Endothelial cell of umbilical vein (primary cell): ENCODE results near the gene PAK5. TPM values are rescaled to one million over a fixed set of nuclear protein-coding genes. Genes with fewer than 3 reads are reported as not detected.

Source experiments
- BruUV-seq: library from RNA; stranded (reverse); fragments of 400-500 nt; replicated peaks from 2 replicates; lab custom pipeline; 2021; lab: Mats Ljungman, UMichigan
- CTCF ChIA-PET: fragments of 300-600, 350-600 bp; sonication (Branson Sonifier 250); formaldehyde crosslinking; loops from one replicate; lab custom pipeline; 2021; ENCODE audit warnings: antibody characterized with exemption, inconsistent platforms; lab: Charles Lee
- POLR2A ChIA-PET: fragments of 300-600, 350-600 bp; sonication (Branson Sonifier 250); formaldehyde crosslinking; loops from one replicate; lab custom pipeline; 2021; ENCODE audit warnings: antibody characterized with exemption, inconsistent platforms; lab: Charles Lee
- DNase-seq: peaks from one replicate; pipeline ENCODE4 v3.0.0-alpha.2; 2011; ENCODE audit warnings: low read depth, low spot score
- FAIRE-seq: peaks from 2 replicates; lab custom pipeline; 2011; peaks lifted over from hg19 to GRCh38; lab: Jason Lieb, UNC
- H2AFZ ChIP-seq: 2 replicates; pipeline ENCODE4 v1.6.0; 2012; ENCODE audit warnings: low read depth, low read length, control low read depth, inconsistent platforms
- H3K27ac ChIP-seq: 2 replicates; pipeline ENCODE4 v1.5.1; 2011; ENCODE audit warnings: low read depth, mild to moderate bottlenecking, control low read depth, low read length, moderate library complexity; ENCODE audit not compliant: insufficient read depth
- H3K27me3 ChIP-seq, 2 experiments: 2 replicates each; pipeline versions ENCODE4 v1.6.0 to v1.6.1; 2011; ENCODE audit warnings: low read length in 2 of 2, mixed read lengths in 1 of 2; ENCODE audit not compliant: control insufficient read depth in 2 of 2, insufficient read depth in 2 of 2
- H3K36me3 ChIP-seq, 2 experiments: 2 replicates in 1 of 2; 3 replicates in 1 of 2; pipeline ENCODE4 v1.5.1; 2011; ENCODE audit warnings: low read length in 2 of 2, mild to moderate bottlenecking in 1 of 2, moderate library complexity in 1 of 2; ENCODE audit not compliant: control insufficient read depth in 2 of 2, insufficient read depth in 2 of 2; ENCODE audit errors: extremely low read depth in 1 of 2
- H3K4me1 ChIP-seq: 3 replicates; pipeline ENCODE4 v1.5.1; 2011; ENCODE audit warnings: mild to moderate bottlenecking, low read length; ENCODE audit not compliant: control insufficient read depth, insufficient read depth; ENCODE audit errors: extremely low read depth
- H3K4me2 ChIP-seq: 2 replicates; pipeline ENCODE4 v1.6.1; 2011; ENCODE audit warnings: low read length, control low read depth, mixed read lengths; ENCODE audit not compliant: insufficient read depth
- H3K4me3 ChIP-seq, 3 experiments: fragments of 200-600 bp in 1 of 3; sonication (generic), shearing (Covaris generic) in 1 of 3; replicated peaks in 1 of 3; 2 replicates each; pipeline ENCODE4 v1.5.1; 2011 to 2016; ENCODE audit warnings: control low read depth in 3 of 3, low read length in 3 of 3, mild to moderate bottlenecking in 2 of 3, inconsistent platforms in 1 of 3, low read depth in 1 of 3, moderate library complexity in 1 of 3; ENCODE audit not compliant: insufficient read depth in 1 of 3
- H3K79me2 ChIP-seq: 2 replicates; pipeline ENCODE4 v1.6.0; 2012; ENCODE audit warnings: low read length, inconsistent platforms; ENCODE audit not compliant: control insufficient read depth, insufficient read depth
- H3K9ac ChIP-seq: replicated peaks from 2 replicates; pipeline ENCODE3; 2011; ENCODE audit warnings: low read length, control low read depth; ENCODE audit not compliant: insufficient read depth; ENCODE audit errors: extremely low read depth
- H3K9me1 ChIP-seq: replicated peaks from 3 replicates; pipeline ENCODE4 v1.6.0; 2011; ENCODE audit warnings: mild to moderate bottlenecking, low read length; ENCODE audit not compliant: control insufficient read depth, insufficient read depth; ENCODE audit errors: extremely low read depth
- H3K9me3 ChIP-seq: replicated peaks from 2 replicates; pipeline ENCODE4 v1.5.1; 2012; ENCODE audit warnings: low read length, inconsistent platforms; ENCODE audit not compliant: control insufficient read depth, insufficient read depth
- H4K20me1 ChIP-seq: replicated peaks from 2 replicates; pipeline ENCODE3; 2011; ENCODE audit warnings: mild to moderate bottlenecking, low read length; ENCODE audit not compliant: control insufficient read depth, insufficient read depth; ENCODE audit errors: extremely low read depth
- CTCF ChIP-seq, 2 donors: IDR thresholded peaks; 1 replicate in 1 of 2; 2 replicates in 1 of 2; pipeline ENCODE4 v1.5.1; 2011; ENCODE audit warnings: low read length in 2 of 2, mild to moderate bottlenecking in 2 of 2, moderate library complexity in 2 of 2, control low read depth in 1 of 2, inconsistent platforms in 1 of 2, low read depth in 1 of 2; ENCODE audit not compliant: insufficient read depth in 1 of 2; ENCODE audit errors: extremely low read depth in 1 of 2
- EZH2 ChIP-seq: IDR thresholded peaks from 2 replicates; pipeline ENCODE4 v1.6.1; 2012; ENCODE audit warnings: borderline replicate concordance, low read depth, mild to moderate bottlenecking, moderate library complexity, low read length, inconsistent platforms; ENCODE audit not compliant: severe bottlenecking
- FOS ChIP-seq: IDR thresholded peaks from 2 replicates; pipeline ENCODE4 v1.6.1; 2011; ENCODE audit warnings: mild to moderate bottlenecking, low read length, moderate library complexity, borderline replicate concordance; ENCODE audit not compliant: insufficient read depth
- GATA2 ChIP-seq: IDR thresholded peaks from 2 replicates; pipeline ENCODE4 v1.7.0; 2011; ENCODE audit warnings: low read depth, mild to moderate bottlenecking, moderate library complexity, mixed read lengths, low read length; ENCODE audit not compliant: insufficient read length, insufficient read depth
- JUN ChIP-seq: IDR thresholded peaks from 2 replicates; pipeline ENCODE4 v1.6.1; 2011; ENCODE audit warnings: borderline replicate concordance, low read depth; ENCODE audit not compliant: insufficient read length, insufficient read depth
- MAX ChIP-seq: IDR thresholded peaks from 2 replicates; pipeline ENCODE4 v1.6.1; 2011; ENCODE audit not compliant: insufficient read depth, insufficient read length
- MYC ChIP-seq: IDR thresholded peaks from one replicate; pipeline ENCODE4 v1.6.1; 2011; ENCODE audit warnings: mild to moderate bottlenecking, low read depth, low read length
- POLR2A ChIP-seq: IDR thresholded peaks from 2 replicates; pipeline ENCODE4 v1.6.1; 2012; ENCODE audit warnings: low read depth, mild to moderate bottlenecking, control low read depth, low read length
- POLR2AphosphoS5 ChIP-seq: IDR thresholded peaks from 2 replicates; pipeline ENCODE4 v1.6.1; 2012; ENCODE audit warnings: low read depth, mild to moderate bottlenecking, control low read depth, low read length, moderate library complexity; ENCODE audit not compliant: insufficient read depth
- dilution Hi-C: fragments of 300-500 bp; cut with MboI; formaldehyde crosslinking; loops from one replicate; pipeline ENCODE4 v1.15.0; 2019; ENCODE audit warnings: low sequenced_read_pairs; ENCODE audit not compliant: extremely low pct_ligation_motif_present
- intact Hi-C: fragments of 100-400 bp; cut with micrococcal nuclease; formaldehyde crosslinking; loops from one replicate; pipeline ENCODE4 v1.10.0; 2022
- polyA plus RNA-seq, 4 experiments: library from polyadenylated mRNA; depleted of rRNA in 3 of 4; stranded (reverse) in 3 of 4; unstranded in 1 of 4; fragments of >200 nt; gene quantifications; 2 replicates each; pipeline versions ENCODE4 v1.2.1 to v1.2.3, GENCODE V29; 2011 to 2012; ENCODE audit warnings: missing spikeins in 1 of 4
- total RNA-seq: library from RNA; stranded (reverse); gene quantifications from 2 replicates; pipeline ENCODE4 v1.2.3, GENCODE V29; 2021

Gene PAK5
- total and polyA plus RNA-seq, 2 donors (not counting 3 experiments of a cell fraction or from before 2014, with no cell fraction given) = not detected

GRCh38 chr20:9491324-9491723 is 347.6 kb downstream of the PAK5 start:
- FAIRE-seq (no peak), DNase-seq (no peak)
- dilution Hi-C loops (no loop called here), intact Hi-C loops (no loop called here)
- CTCF ChIA-PET = no interaction called here
- no peak overlapping the region for H3K27ac ChIP-seq
- H3K4me3 ChIP-seq = no peak overlapping the region
- H3K4me2 ChIP-seq = no peak overlapping the region
- no TSS peak for BruUV-seq
- H3K9me3 ChIP-seq = no peaks in the 10 kb centered on the region
- H3K79me2 ChIP-seq = no peaks in the 10 kb centered on the region
- H3K36me3 ChIP-seq = no peaks in the 10 kb centered on the region
- no peak overlapping the region for H3K9ac ChIP-seq
- no peaks in the 10 kb centered on the region for H3K4me1 ChIP-seq
- H4K20me1 ChIP-seq = no peaks in the 10 kb centered on the region
- no peaks in the 10 kb centered on the region for H3K27me3 ChIP-seq
- TF ChIP-seq JUN (no peak), POLR2AphosphoS5 (no peak), MAX (no peak), FOS (no peak), GATA2 (no peak), MYC (no peak), POLR2A (no peak), CTCF (IDR thresholded peaks at IDR 0.05; ENCODE audit: extremely low read depth in 1 of 2, insufficient read depth in 1 of 2, low read depth in 1 of 2, low read length in 2 of 2) (no peak), EZH2 (no peak)
- H3K9me1 ChIP-seq = no peaks in the 10 kb centered on the region
- POLR2A ChIA-PET = no interaction called here
- no peak overlapping the region for H2AFZ ChIP-seq
